Fibroblast of skin of back (primary cell): ENCODE results near the gene UBE3D.
"Not testable (repeated sequence)": the region's sequence is repeated elsewhere in the genome, so short reads cannot be mapped to it uniquely, and the experiment has no call there.

Experiments
- DNase-seq: peaks from one replicate; pipeline ENCODE4 v3.0.0-alpha.2; 2013

The UBE3D gene

GRCh38 chr6:83055366-83055964 lies 10.2 kb downstream of the UBE3D start:
- peak; percentile 46 for DNase-seq

DNA sequence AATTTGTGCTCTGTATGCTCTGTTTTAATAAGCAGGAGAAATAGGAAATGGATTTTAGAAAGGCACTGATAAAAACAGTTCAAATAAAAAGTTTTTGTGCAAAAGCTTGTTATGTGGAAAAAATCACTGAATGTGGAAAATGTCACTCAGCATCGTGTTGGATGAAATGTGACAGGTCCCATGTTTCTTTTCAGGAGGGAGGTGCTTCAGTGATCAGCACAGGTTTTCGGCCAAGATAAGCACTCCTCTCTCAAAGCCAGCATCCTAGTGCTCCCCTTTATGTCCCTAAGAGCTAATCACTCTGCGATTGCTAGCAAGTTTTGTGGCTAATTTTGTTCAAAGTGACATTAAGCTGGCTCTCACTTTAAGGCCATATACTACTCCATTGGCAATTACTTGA lies 12.0 kb downstream of the UBE3D start:
- DNase-seq, result no peak

DNA sequence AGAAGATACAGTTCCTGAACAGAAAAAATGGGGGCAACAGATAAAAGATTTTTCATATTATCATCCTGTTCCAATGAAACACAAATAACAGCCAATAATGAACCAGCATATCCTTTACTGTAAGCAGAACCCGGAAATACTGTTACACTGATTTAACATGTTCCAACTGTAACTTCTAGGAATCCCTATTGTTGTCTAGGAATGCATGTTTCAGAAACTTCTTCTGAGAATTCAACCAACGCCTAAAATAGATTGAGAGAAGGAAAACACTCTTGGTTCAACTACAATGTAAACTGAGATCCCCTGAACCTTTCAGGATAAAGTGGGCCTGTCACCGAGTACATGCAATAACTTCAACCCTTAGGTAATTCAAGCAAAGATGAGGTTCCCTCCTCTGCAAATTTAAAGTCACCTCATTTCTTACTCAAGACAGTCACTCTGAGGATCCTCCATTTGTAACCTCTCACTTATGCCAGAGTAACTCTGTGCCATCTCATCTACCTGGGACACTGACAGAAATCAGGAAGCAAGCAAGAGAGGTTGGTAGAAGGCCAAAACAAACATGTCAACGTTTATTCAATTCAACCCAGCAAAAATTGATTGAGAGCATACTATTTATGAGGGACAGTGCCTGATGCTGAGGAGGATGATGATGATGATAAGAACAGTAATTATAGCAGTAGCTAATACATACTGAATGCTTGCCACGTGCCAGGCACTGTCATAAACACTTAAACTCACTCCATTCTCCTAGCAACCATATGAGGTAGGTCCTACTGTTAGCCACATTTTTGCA lies 14.1 kb downstream of the UBE3D start:
- DNase-seq, result no peak

GRCh38 chr6:83047065-83047754 lies 18.4 kb downstream of the UBE3D start:
- DNase-seq, result peak; percentile 15

- no peak for DNase-seq
These were observed 21.4 kb downstream of the UBE3D start for GRCh38 chr6:83044091-83044768.

DNA sequence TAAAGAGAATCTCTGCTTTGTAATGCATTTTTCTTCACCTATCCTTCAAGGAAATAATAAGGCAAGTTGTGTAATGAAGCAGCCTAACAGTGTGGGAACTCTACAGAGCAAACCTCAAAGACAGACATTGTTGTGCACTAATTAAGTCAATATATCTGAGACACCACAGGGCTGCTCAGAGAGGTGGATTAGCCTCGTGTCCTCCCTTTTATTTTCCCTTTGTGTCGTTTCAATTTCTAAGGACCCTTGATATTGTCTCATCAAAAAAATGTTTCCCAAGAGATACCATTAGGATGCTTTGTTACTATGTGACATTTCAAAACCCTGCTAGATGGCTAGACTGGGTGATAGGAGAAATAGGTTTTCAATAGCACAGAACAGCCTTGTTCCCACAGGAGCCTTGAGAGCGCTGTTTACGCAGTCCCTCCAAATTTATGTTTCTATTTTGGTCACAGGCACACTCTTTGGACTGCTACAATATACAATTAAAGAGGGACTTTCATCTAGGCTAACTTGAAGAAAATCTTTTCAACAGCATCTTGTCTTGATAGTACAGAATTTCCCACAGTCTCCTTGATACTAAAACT lies 23.1 kb downstream of the UBE3D start:
- DNase-seq, result no peak

- DNase-seq, result no peak
These were observed 27.4 kb downstream of the UBE3D start for GRCh38 chr6:83038246-83038645.

- no peak for DNase-seq
These were observed 34.0 kb downstream of the UBE3D start for GRCh38 chr6:83031689-83032088.

- DNase-seq, result no peak
These were observed 45.9 kb downstream of the UBE3D start for GRCh38 chr6:83019741-83020140.

DNA sequence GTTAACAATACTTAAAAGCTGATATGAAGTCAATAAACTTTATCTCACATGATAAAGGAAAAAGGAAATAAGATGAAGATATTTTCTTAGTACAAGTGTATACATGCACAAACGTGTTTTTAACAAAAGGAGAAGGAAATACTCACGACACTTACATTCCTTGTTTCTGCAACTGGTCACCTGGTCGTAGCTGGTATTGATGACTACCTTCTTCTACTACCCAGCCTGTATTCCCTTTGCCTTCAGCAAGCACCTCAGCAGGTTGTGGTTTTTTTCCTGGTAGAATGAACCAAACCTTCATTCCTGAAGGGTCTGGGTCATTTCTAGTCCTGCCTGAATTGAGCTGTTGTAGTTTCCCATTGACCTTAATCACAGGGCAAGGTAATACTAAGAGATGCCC lies 54.5 kb downstream of the UBE3D start:
- DNase-seq, result not testable (repeated sequence)

- no peak for DNase-seq
These were observed 57.0 kb downstream of the UBE3D start for GRCh38 chr6:83008626-83009025.

GRCh38 chr6:83006270-83006905 lies 59.3 kb downstream of the UBE3D start:
- no peak for DNase-seq

- no peak for DNase-seq
These were observed 69.5 kb downstream of the UBE3D start for GRCh38 chr6:82996156-82996555.

GRCh38 chr6:82995066-82995465 lies 70.6 kb downstream of the UBE3D start:
- DNase-seq, result no peak

- peak; percentile 7 for DNase-seq
These were observed 75.8 kb downstream of the UBE3D start for GRCh38 chr6:82989736-82990290.

DNA sequence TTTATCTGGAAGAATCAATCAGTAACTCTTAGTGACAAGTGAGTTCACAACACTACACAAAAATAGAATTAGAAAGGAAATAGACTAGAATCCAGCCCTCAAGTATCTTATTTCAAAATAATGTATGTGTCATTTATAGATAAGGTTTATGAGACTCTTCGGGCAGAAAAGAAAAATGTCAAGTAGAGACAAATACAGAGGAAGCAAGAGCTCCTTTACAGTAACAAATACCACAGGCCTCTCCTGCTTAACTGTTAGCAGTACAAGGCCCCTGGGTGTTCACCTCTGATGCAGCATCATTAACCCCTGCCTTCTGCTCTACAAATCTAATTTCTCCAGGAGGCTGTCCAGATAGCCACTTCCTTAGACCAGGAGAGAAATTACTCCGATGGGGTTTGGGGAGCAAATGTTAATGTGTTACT lies 76.7 kb downstream of the UBE3D start:
- DNase-seq, result peak; percentile 26

DNA sequence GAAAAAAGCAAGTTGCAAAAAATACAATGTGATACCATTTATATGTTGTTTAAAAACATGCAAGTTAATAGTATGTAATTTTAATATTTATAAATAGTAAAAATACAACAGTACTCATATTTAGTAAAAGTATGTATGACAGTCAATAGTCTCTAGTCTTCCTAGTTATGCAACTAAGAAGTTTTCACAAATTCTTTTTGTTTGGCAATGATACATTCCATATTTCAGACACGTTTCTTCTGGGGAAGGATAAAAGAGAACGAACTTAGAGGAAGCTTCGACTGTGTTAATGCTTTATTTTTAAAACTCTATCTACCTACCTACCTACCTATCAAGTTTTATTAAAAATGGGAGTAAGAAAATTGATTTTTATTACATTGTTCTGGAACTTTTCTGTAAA lies 77.7 kb downstream of the UBE3D start:
- no peak for DNase-seq

DNA sequence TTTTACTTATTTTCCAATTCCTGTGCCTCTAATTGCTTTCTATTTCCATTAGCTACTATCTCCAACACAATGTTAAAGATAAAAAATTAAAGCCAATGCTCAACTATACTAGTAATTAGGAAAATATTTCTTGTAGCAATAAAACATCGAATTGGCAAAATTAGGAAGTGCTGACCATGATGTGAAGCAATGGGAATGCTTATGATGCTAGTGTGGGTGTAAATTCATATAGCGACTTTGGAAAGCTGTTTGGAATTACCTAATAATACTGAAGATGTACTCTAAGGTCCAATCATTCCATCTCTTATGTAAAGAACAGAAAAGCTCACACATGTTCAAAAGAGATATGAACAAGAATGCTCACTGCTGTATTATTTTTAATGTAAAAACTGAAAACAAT lies 78.2 kb downstream of the UBE3D start:
- DNase-seq, result no peak

- DNase-seq, result no peak
These were observed 80.9 kb downstream of the UBE3D start for GRCh38 chr6:82984720-82985119.

- peak; percentile 70 for DNase-seq
These were observed 85.6 kb downstream of the UBE3D start for GRCh38 chr6:82980086-82980485.

- DNase-seq, result no peak
These were observed 86.0 kb downstream of the UBE3D start for GRCh38 chr6:82979657-82980056.

GRCh38 chr6:82978362-82978945 lies 87.2 kb downstream of the UBE3D start:
- DNase-seq, result no peak
